Neuronal stem cell (in vitro differentiated cells): ENCODE measurements around the gene MT1A.

Experiments used
- DNase-seq: peaks from one replicate; pipeline ENCODE4 v3.0.0-alpha.2; 2013; ENCODE audit warnings: low spot score
- H2AFZ ChIP-seq: one replicate; pipeline ENCODE4 v1.6.1; 2013; ENCODE audit warnings: mild to moderate bottlenecking, low read length, inconsistent platforms
- H2AK5ac ChIP-seq: 2 replicates; pipeline ENCODE4 v1.6.1; 2013; ENCODE audit warnings: low read depth, mild to moderate bottlenecking, inconsistent platforms, low read length, moderate library complexity, mixed read lengths
- H2BK120ac ChIP-seq: 2 replicates; pipeline ENCODE4 v1.6.1; 2013; ENCODE audit warnings: low read depth, mild to moderate bottlenecking, inconsistent platforms, low read length, moderate library complexity, mixed read lengths
- H2BK12ac ChIP-seq: one replicate; pipeline ENCODE4 v1.6.1; 2013; ENCODE audit warnings: low read length, inconsistent platforms
- H2BK15ac ChIP-seq: 2 replicates; pipeline ENCODE4 v1.6.1; 2013; ENCODE audit warnings: mild to moderate bottlenecking, low read length, inconsistent platforms, mixed read lengths
- H2BK5ac ChIP-seq: one replicate; pipeline ENCODE4 v1.6.1; 2013; ENCODE audit warnings: inconsistent platforms, mild to moderate bottlenecking, low read length, moderate library complexity
- H3K14ac ChIP-seq: one replicate; pipeline ENCODE4 v1.6.1; 2013; ENCODE audit warnings: low read length, inconsistent platforms
- H3K18ac ChIP-seq: 2 replicates; pipeline ENCODE4 v1.6.1; 2013; ENCODE audit warnings: low read length, inconsistent platforms
- H3K23ac ChIP-seq: 2 replicates; pipeline ENCODE4 v1.6.1; 2013; ENCODE audit warnings: low read depth, mild to moderate bottlenecking, mixed read lengths, low read length, inconsistent platforms; ENCODE audit not compliant: poor library complexity
- H3K27ac ChIP-seq: replicated peaks from 3 replicates; pipeline ENCODE4 v1.5.1; 2013; ENCODE audit warnings: low read length, inconsistent platforms
- H3K27me3 ChIP-seq, 3 experiments: 2 replicates each; pipeline ENCODE4 v1.6.1; 2013; ENCODE audit warnings: low read length in 3 of 3, mild to moderate bottlenecking in 2 of 3, inconsistent platforms in 1 of 3, low read depth in 1 of 3, mixed read lengths in 1 of 3, moderate library complexity in 1 of 3; ENCODE audit not compliant: control insufficient read depth in 3 of 3, insufficient read depth in 3 of 3
- H3K36me3 ChIP-seq, 2 donors: replicated peaks in 1 of 2; 2 replicates each; pipeline ENCODE4 v1.6.1; 2013; ENCODE audit warnings: low read length in 2 of 2; ENCODE audit not compliant: control insufficient read depth in 2 of 2, insufficient read depth in 2 of 2
- H3K4ac ChIP-seq: 2 replicates; pipeline ENCODE4 v1.6.1; 2013; ENCODE audit warnings: inconsistent platforms, mild to moderate bottlenecking, low read length, moderate library complexity
- H3K4me1 ChIP-seq, 2 donors: 1 replicate in 1 of 2; 2 replicates in 1 of 2; pipeline ENCODE4 v1.6.1; 2013; ENCODE audit warnings: low read length in 2 of 2, low read depth in 1 of 2; ENCODE audit not compliant: control insufficient read depth in 2 of 2, insufficient read depth in 1 of 2
- H3K4me2 ChIP-seq: one replicate; pipeline ENCODE4 v1.6.1; 2013; ENCODE audit warnings: mild to moderate bottlenecking, low read length, inconsistent platforms; ENCODE audit not compliant: insufficient read depth, poor library complexity, severe bottlenecking
- H3K4me3 ChIP-seq, 2 donors: 2 replicates each; pipeline ENCODE4 v1.5.1; 2013; ENCODE audit warnings: low read length in 2 of 2, mild to moderate bottlenecking in 2 of 2, inconsistent platforms in 1 of 2, moderate library complexity in 1 of 2
- H3K79me1 ChIP-seq: one replicate; pipeline ENCODE4 v1.6.1; 2013; ENCODE audit warnings: low read depth, mild to moderate bottlenecking, inconsistent platforms, low read length, moderate library complexity
- H3K9ac ChIP-seq: one replicate; pipeline ENCODE4 v1.6.1; 2013; ENCODE audit warnings: mild to moderate bottlenecking, low read depth, low read length, inconsistent platforms; ENCODE audit not compliant: poor library complexity
- H3K9me3 ChIP-seq, 2 donors: replicated peaks in 1 of 2; 2 replicates each; pipeline versions ENCODE3 to v1.6.1; 2013; ENCODE audit warnings: low read length in 2 of 2, mild to moderate bottlenecking in 2 of 2, inconsistent platforms in 1 of 2, low read depth in 1 of 2, mixed read lengths in 1 of 2, moderate library complexity in 1 of 2; ENCODE audit not compliant: control insufficient read depth in 2 of 2, insufficient read depth in 1 of 2
- H4K8ac ChIP-seq: one replicate; pipeline ENCODE4 v1.6.1; 2013; ENCODE audit warnings: low read depth, mild to moderate bottlenecking, inconsistent platforms, low read length, moderate library complexity
- H4K91ac ChIP-seq: one replicate; pipeline ENCODE4 v1.6.1; 2013; ENCODE audit warnings: low read length, low read depth, mild to moderate bottlenecking, inconsistent platforms; ENCODE audit not compliant: poor library complexity
- WGBS, 2 donors: extraction: QIAGEN DNeasy Blood & Tissue Kit; methylation state at CpG; one replicate each; pipeline ENCODE4 v1.1.7; 2013; ENCODE audit warnings: missing lambda C conversion rate in 2 of 2, mixed read lengths in 1 of 2; ENCODE audit not compliant: insufficient read length in 2 of 2, insufficient replicate concordance in 1 of 2; ENCODE audit errors: extremely low coverage in 2 of 2; 5-methylcytosine and 5-hydroxymethylcytosine counted together

The MT1A gene

DNA sequence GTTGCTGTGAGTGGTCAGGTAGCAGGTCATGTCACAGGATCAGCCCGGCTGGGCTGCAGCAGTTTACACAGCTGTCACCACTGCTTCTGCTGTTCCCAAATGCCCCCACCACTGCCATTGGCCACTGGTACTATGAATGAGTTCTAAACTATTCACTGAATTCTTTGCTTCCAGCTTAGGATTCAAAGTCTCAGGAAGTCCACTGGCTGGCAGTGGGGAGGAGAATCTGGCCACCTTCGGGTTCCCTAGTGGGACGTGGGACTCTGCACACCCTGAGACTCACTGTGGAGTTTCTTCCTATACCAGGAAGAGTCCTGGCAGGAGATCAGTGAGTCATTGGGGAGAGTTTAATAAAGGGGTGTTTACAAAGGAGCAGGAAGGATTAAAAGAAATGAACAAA, 50.7 kb downstream of the MT1A start:
- Histone ChIP-seq H2AFZ (no peak overlapping the region), H3K9me3 (peaks cover 0 to 5% of the 10 kb centered on the region in 2 donors), H3K23ac (no peak overlapping the region), H3K4me3 (no peak overlapping the region), H2BK120ac (no peak overlapping the region), H4K8ac (no peak overlapping the region), H2BK15ac (no peak overlapping the region), H3K18ac (no peak overlapping the region), H3K27ac (no peak overlapping the region), H3K36me3 (no peaks in the 10 kb centered on the region), H2BK5ac (no peak overlapping the region), H2AK5ac (no peak overlapping the region), H3K4me1 (no peaks in the 10 kb centered on the region), H2BK12ac (no peak overlapping the region), H3K27me3 (peaks cover 0 to 18% (median 0%) of the 10 kb centered on the region in 3 experiments), H3K79me1 (no peaks in the 10 kb centered on the region), H3K9ac (no peak overlapping the region), H3K4ac (no peak overlapping the region), H3K4me2 (no peak overlapping the region), H3K14ac (no peak overlapping the region), H4K91ac (no peak overlapping the region)
- WGBS, 2 donors = no CpG with 5 or more reads among the region's 3 CpGs
- no peak for DNase-seq
